Parathyroid adenoma (tissue), 2 donors: ENCODE data around the gene CNTNAP2.

ENCODE experiments used
- H2AFZ ChIP-seq: fragments of 300-600 bp; sonication (generic); one replicate; pipeline ENCODE4 v1.7.0; 2017; ENCODE audit warnings: antibody characterized with exemption, mild to moderate bottlenecking
- H3K27ac ChIP-seq: fragments of 300-600 bp; sonication (generic); one replicate; pipeline ENCODE4 v1.7.0; 2017
- H3K27me3 ChIP-seq: fragments of 300-600 bp; sonication (generic); one replicate; pipeline ENCODE4 v1.7.0; 2017; ENCODE audit warnings: low read length; ENCODE audit not compliant: control insufficient read depth, insufficient read depth
- H3K36me3 ChIP-seq: fragments of 300-600 bp; sonication (generic); one replicate; pipeline ENCODE4 v1.7.0; 2017; ENCODE audit warnings: low read length; ENCODE audit not compliant: control insufficient read depth, insufficient read depth
- H3K4me1 ChIP-seq: fragments of 300-600 bp; sonication (generic); one replicate; pipeline ENCODE4 v1.7.0; 2017; ENCODE audit warnings: control low read depth
- H3K4me2 ChIP-seq: fragments of 300-600 bp; sonication (generic); one replicate; pipeline ENCODE4 v1.7.0; 2017; ENCODE audit warnings: low read length
- H3K4me3 ChIP-seq: fragments of 300-600 bp; sonication (generic); one replicate; pipeline ENCODE4 v1.7.0; 2017; ENCODE audit warnings: low read depth, low read length
- H3K79me2 ChIP-seq: fragments of 300-600 bp; sonication (generic); one replicate; pipeline ENCODE4 v1.7.0; 2017; ENCODE audit warnings: control low read depth
- H3K9ac ChIP-seq: fragments of 300-600 bp; sonication (generic); one replicate; pipeline ENCODE4 v1.7.0; 2017; ENCODE audit warnings: mild to moderate bottlenecking
- H3K9me3 ChIP-seq: fragments of 300-600 bp; sonication (generic); one replicate; pipeline ENCODE4 v1.7.0; 2017; ENCODE audit warnings: low read length; ENCODE audit not compliant: control insufficient read depth
- CTCF ChIP-seq: fragments of 300-600 bp; sonication (generic); IDR thresholded peaks from one replicate; pipeline ENCODE4 v1.7.0; 2017; ENCODE audit warnings: antibody characterized with exemption, mild to moderate bottlenecking
- donor health status: primary hyperparathyroidism.

Gene CNTNAP2

GRCh38 chr7:148146346-148146745 lies 2029.7 kb downstream of the CNTNAP2 start:
- H3K4me1 ChIP-seq = no peaks in the 10 kb centered on the region
- H3K36me3 ChIP-seq = no peaks in the 10 kb centered on the region
- no peaks in the 10 kb centered on the region for H3K79me2 ChIP-seq
- no peaks in the 10 kb centered on the region for H3K27me3 ChIP-seq
- no peak overlapping the region for H3K4me2 ChIP-seq
- H3K9ac ChIP-seq = no peak overlapping the region
- H3K27ac ChIP-seq = no peak overlapping the region
- no peak overlapping the region for H2AFZ ChIP-seq
- H3K9me3 ChIP-seq = no peaks in the 10 kb centered on the region
- TF ChIP-seq CTCF = no peak
- H3K4me3 ChIP-seq = no peak overlapping the region

DNA sequence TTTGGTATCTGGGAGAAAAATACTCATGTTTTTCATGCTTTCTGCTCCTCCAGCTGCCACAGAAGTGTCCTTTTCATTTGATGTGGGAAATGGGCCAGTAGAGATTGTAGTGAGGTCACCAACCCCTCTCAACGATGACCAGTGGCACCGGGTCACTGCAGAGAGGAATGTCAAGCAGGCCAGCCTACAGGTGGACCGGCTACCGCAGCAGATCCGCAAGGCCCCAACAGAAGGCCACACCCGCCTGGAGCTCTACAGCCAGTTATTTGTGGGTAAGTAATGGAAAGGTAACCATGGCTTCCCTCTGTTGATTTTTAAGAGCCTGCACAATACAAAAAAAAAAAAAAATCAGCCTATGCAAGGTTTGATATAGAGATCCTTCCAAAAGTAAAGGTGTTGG lies 2030.8 kb downstream of the CNTNAP2 start:
- Histone ChIP-seq H3K9me3 (no peaks in the 10 kb centered on the region), H3K27me3 (no peaks in the 10 kb centered on the region), H3K4me1 (no peaks in the 10 kb centered on the region), H3K79me2 (no peaks in the 10 kb centered on the region), H2AFZ (no peak overlapping the region), H3K27ac (no peak overlapping the region), H3K36me3 (no peaks in the 10 kb centered on the region), H3K9ac (no peak overlapping the region), H3K4me2 (no peak overlapping the region), H3K4me3 (no peak overlapping the region)
- TF ChIP-seq CTCF = no peak

GRCh38 chr7:148148456-148148855 lies 2031.9 kb downstream of the CNTNAP2 start:
- Histone ChIP-seq H3K9ac (no peak overlapping the region), H2AFZ (no peak overlapping the region), H3K9me3 (no peaks in the 10 kb centered on the region), H3K4me3 (no peak overlapping the region), H3K27me3 (no peaks in the 10 kb centered on the region), H3K36me3 (no peaks in the 10 kb centered on the region), H3K4me2 (no peak overlapping the region), H3K4me1 (no peaks in the 10 kb centered on the region), H3K27ac (no peak overlapping the region), H3K79me2 (no peaks in the 10 kb centered on the region)
- no peak for TF ChIP-seq CTCF

- H3K27me3 ChIP-seq = no peaks in the 10 kb centered on the region
- H2AFZ ChIP-seq = no peak overlapping the region
- H3K4me1 ChIP-seq = no peaks in the 10 kb centered on the region
- H3K36me3 ChIP-seq = no peaks in the 10 kb centered on the region
- no peak overlapping the region for H3K4me3 ChIP-seq
- H3K79me2 ChIP-seq = no peaks in the 10 kb centered on the region
- H3K9ac ChIP-seq = no peak overlapping the region
- H3K4me2 ChIP-seq = no peak overlapping the region
- H3K9me3 ChIP-seq = no peaks in the 10 kb centered on the region
- H3K27ac ChIP-seq = no peak overlapping the region
- no peak for TF ChIP-seq CTCF
Measured at GRCh38 chr7:148149730-148150129, 2033.1 kb downstream of the CNTNAP2 start.

DNA sequence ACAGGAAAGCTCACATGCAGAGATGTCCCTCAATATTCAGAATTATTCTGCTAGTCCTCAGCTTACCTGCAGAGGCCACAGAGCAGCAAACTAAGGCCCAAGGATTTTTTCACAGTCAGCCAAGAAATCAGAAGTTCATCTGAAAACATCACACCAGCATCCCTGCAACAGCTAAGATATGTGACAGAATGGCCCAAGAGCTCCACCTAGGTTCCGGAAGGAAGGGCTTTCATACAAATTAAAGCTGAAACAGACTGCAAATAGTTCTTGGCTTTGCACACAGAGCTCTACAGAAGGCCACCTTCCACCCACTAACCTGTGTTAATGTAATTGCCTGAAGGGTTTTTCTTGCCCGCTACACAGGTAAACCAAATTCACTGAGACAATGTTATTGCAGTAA lies 2035.2 kb downstream of the CNTNAP2 start:
- no peak for TF ChIP-seq CTCF
- no peaks in the 10 kb centered on the region for H3K4me1 ChIP-seq
- no peak overlapping the region for H3K9ac ChIP-seq

More for the DNA sequence above, 2035.2 kb downstream of the CNTNAP2 start:
- Histone ChIP-seq H3K79me2 (no peaks in the 10 kb centered on the region), H3K4me2 (no peak overlapping the region), H3K9me3 (no peaks in the 10 kb centered on the region), H2AFZ (no peak overlapping the region), H3K4me3 (no peak overlapping the region), H3K36me3 (no peaks in the 10 kb centered on the region), H3K27ac (no peak overlapping the region), H3K27me3 (no peaks in the 10 kb centered on the region)
